HEK293T (cell line): ENCODE results near the gene APCDD1.
A peak's percentile ranks its signal among the peaks of the same experiment; 100 is the strongest.

Source experiments
- CTCF ChIA-PET: fragments of 350-600 bp; formaldehyde crosslinking; extraction: SDS; loops from one replicate; lab custom pipeline; 2021; ENCODE audit warnings: antibody characterized with exemption, inconsistent platforms; lab: Yijun Ruan, JAX
- POLR2A ChIA-PET: fragments of 350-600 bp; formaldehyde crosslinking; extraction: SDS; loops from one replicate; lab custom pipeline; 2020; ENCODE audit warnings: antibody characterized with exemption, inconsistent platforms; lab: Yijun Ruan, JAX
- DNase-seq: peaks from one replicate; pipeline ENCODE4 v3.0.0; 2012; ENCODE audit warnings: mixed read lengths; ENCODE audit errors: extremely low spot score
- ARNT ChIP-seq: fragments of 450-650 bp; IDR thresholded peaks from 2 replicates; pipeline ENCODE4 v1.6.1; 2017; ENCODE audit warnings: mild to moderate bottlenecking
- BHLHE40 ChIP-seq: fragments of 450-650 bp; IDR thresholded peaks from 2 replicates; pipeline ENCODE4 v1.6.1; 2016; ENCODE audit warnings: mild to moderate bottlenecking, moderate library complexity, borderline replicate concordance
- CTBP1 ChIP-seq: fragments of 450-650 bp; IDR thresholded peaks from 2 replicates; pipeline ENCODE4 v1.6.1; 2016; ENCODE audit warnings: borderline replicate concordance
- ELF4 ChIP-seq: fragments of 450-650 bp; IDR thresholded peaks from 2 replicates; pipeline ENCODE4 v1.6.1; 2017; ENCODE audit warnings: antibody characterized with exemption
- FOXA1 ChIP-seq: fragments of 450-650 bp; IDR thresholded peaks from 2 replicates; pipeline ENCODE4 v1.6.1; 2016; ENCODE audit warnings: mild to moderate bottlenecking
- FOXK2 ChIP-seq: fragments of 450-650 bp; IDR thresholded peaks from 2 replicates; pipeline ENCODE4 v1.6.1; 2016; ENCODE audit warnings: mild to moderate bottlenecking
- FOXM1 ChIP-seq: fragments of 450-650 bp; IDR thresholded peaks from 2 replicates; pipeline ENCODE4 v1.6.1; 2017; ENCODE audit warnings: mild to moderate bottlenecking, borderline replicate concordance
- HDGF ChIP-seq: fragments of 450-650 bp; IDR thresholded peaks from 2 replicates; pipeline ENCODE4 v1.6.1; 2017; ENCODE audit warnings: antibody characterized with exemption, borderline replicate concordance
- L3MBTL2 ChIP-seq: fragments of 450-650 bp; conservative IDR thresholded peaks from 2 replicates; pipeline ENCODE4 v1.6.1; 2016; ENCODE audit warnings: mild to moderate bottlenecking
- LEF1 ChIP-seq: fragments of 450-650 bp; IDR thresholded peaks from 2 replicates; pipeline ENCODE4 v1.6.1; 2017; ENCODE audit warnings: mild to moderate bottlenecking, borderline replicate concordance
- NFRKB ChIP-seq: fragments of 450-650 bp; IDR thresholded peaks from 2 replicates; pipeline ENCODE4 v1.6.1; 2016; ENCODE audit warnings: mild to moderate bottlenecking, moderate library complexity
- PKNOX1 ChIP-seq: fragments of 450-650 bp; IDR thresholded peaks from 2 replicates; pipeline ENCODE4 v1.6.1; 2016
- SP1 ChIP-seq: fragments of 450-650 bp; IDR thresholded peaks from 2 replicates; pipeline ENCODE4 v1.6.1; 2017
- SUZ12 ChIP-seq: fragments of 450-650 bp; IDR thresholded peaks from 2 replicates; pipeline ENCODE4 v1.6.1; 2016; ENCODE audit warnings: mild to moderate bottlenecking
- TARDBP ChIP-seq: fragments of 450-650 bp; IDR thresholded peaks from 2 replicates; pipeline ENCODE4 v1.6.1; 2016
- ZNF384 ChIP-seq: fragments of 450-650 bp; IDR thresholded peaks from 2 replicates; pipeline ENCODE4 v1.6.1; 2016

Gene APCDD1

GRCh38 chr18:10475276-10475653, 20.8 kb downstream of the APCDD1 start:
- ChIA-PET CTCF (no interaction called here), POLR2A (no interaction called here)
- DNase-seq: no peak
- no peak for TF ChIP-seq ELF4
- no peak for TF ChIP-seq CTBP1
- no peak for TF ChIP-seq FOXK2
- TF ChIP-seq ZNF384: no peak
- no peak for TF ChIP-seq SP1

GRCh38 chr18:10475654-10476291, 21.3 kb downstream of the APCDD1 start:
- ChIA-PET CTCF (no interaction called here), POLR2A (no interaction called here)
- no peak for DNase-seq
- no peak for TF ChIP-seq NFRKB
- TF ChIP-seq L3MBTL2: no peak
- TF ChIP-seq PKNOX1: no peak
- TF ChIP-seq ELF4: no peak
- TF ChIP-seq CTBP1: no peak
- no peak for TF ChIP-seq FOXM1
- TF ChIP-seq LEF1: no peak
- no peak for TF ChIP-seq ZNF384
- no peak for TF ChIP-seq BHLHE40
- no peak for TF ChIP-seq FOXK2
- TF ChIP-seq ARNT: no peak
- no peak for TF ChIP-seq SP1
- TF ChIP-seq TARDBP: no peak
- TF ChIP-seq SUZ12: no peak
- TF ChIP-seq FOXA1: no peak
- no peak for TF ChIP-seq HDGF

GRCh38 chr18:10476338-10476791, 21.9 kb downstream of the APCDD1 start:
- TF ChIP-seq L3MBTL2: no peak
- peak; percentile 83 for TF ChIP-seq PKNOX1
- DNase-seq: no peak
- POLR2A ChIA-PET: no interaction called here
- CTCF ChIA-PET: no interaction called here

DNA sequence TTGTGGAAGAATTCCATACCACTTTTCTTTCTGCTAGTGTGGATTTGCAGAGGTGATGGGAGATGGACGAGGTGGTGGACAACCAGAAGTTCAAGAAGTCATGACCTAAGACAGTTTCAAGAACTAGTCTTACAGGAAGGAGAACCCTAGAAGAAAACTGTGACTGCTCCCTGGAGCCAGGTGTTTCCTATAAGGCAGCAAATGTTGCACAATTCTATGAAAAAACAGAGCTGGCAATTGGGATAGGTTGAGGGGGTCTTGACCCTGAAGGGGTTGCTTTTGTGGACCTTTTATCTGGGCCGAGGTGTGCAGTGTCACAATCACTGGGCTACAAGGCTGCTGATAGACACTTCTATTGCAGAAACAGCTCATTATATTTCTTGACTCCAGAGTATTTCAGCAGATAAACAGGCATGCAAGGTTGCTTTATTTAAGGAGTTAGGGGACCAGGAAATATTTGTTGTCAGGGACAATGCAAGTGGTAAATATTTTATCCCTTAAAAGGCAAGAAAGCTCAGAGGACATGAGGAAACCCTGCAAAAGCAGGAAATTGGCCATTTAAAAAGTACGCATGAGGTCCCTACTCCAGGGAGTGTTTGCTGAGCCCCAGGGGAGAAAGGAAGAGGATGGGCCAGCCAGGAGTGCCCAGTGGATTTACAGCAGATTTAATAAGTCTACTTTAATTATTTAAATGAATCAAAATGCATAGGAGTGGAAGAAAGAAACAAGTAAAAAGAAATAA, 22.9 kb downstream of the APCDD1 start:
- no peak for TF ChIP-seq ELF4
- no peak for TF ChIP-seq FOXK2
- no peak for DNase-seq
- ChIA-PET CTCF (no interaction called here), POLR2A (no interaction called here)

- TF ChIP-seq LEF1 (no peak), CTBP1 (no peak), BHLHE40 (no peak), FOXK2 (no peak), TARDBP (no peak), ZNF384 (no peak), SUZ12 (no peak), ARNT (no peak), PKNOX1 (no peak), L3MBTL2 (no peak), FOXA1 (no peak), HDGF (no peak), SP1 (no peak), FOXM1 (no peak), NFRKB (no peak), ELF4 (no peak)
- ChIA-PET CTCF (no interaction called here), POLR2A (no interaction called here)
- no peak for DNase-seq
These were observed 23.4 kb downstream of the APCDD1 start for GRCh38 chr18:10477863-10478260.

- POLR2A ChIA-PET: no interaction called here
- CTCF ChIA-PET: no interaction called here
- TF ChIP-seq FOXA1 (no peak), ELF4 (no peak), ARNT (no peak), SUZ12 (no peak), L3MBTL2 (no peak), ZNF384 (no peak), FOXK2 (no peak), FOXM1 (no peak), TARDBP (no peak), HDGF (no peak), SP1 (no peak), PKNOX1 (no peak), CTBP1 (no peak), NFRKB (no peak), BHLHE40 (no peak), LEF1 (no peak)
- no peak for DNase-seq
These were observed 27.4 kb downstream of the APCDD1 start for GRCh38 chr18:10481831-10482230.
